Endothelial cell of umbilical vein (primary cell): ENCODE data around the gene STAC2. TPM values are rescaled to one million over a fixed set of nuclear protein-coding genes. Genes with fewer than 3 reads are reported as not detected.

Source experiments
- BruUV-seq: library from RNA; stranded (reverse); fragments of 400-500 nt; replicated peaks from 2 replicates; lab custom pipeline; 2021; lab: Mats Ljungman, UMichigan
- CTCF ChIA-PET: fragments of 300-600, 350-600 bp; sonication (Branson Sonifier 250); formaldehyde crosslinking; loops from one replicate; lab custom pipeline; 2021; ENCODE audit warnings: antibody characterized with exemption, inconsistent platforms; lab: Charles Lee
- POLR2A ChIA-PET: fragments of 300-600, 350-600 bp; sonication (Branson Sonifier 250); formaldehyde crosslinking; loops from one replicate; lab custom pipeline; 2021; ENCODE audit warnings: antibody characterized with exemption, inconsistent platforms; lab: Charles Lee
- DNase-seq: peaks from one replicate; pipeline ENCODE4 v3.0.0-alpha.2; 2011; ENCODE audit warnings: low read depth, low spot score
- FAIRE-seq: peaks from 2 replicates; lab custom pipeline; 2011; peaks lifted over from hg19 to GRCh38; lab: Jason Lieb, UNC
- H2AFZ ChIP-seq: 2 replicates; pipeline ENCODE4 v1.6.0; 2012; ENCODE audit warnings: low read depth, low read length, control low read depth, inconsistent platforms
- H3K27ac ChIP-seq: 2 replicates; pipeline ENCODE4 v1.5.1; 2011; ENCODE audit warnings: low read depth, mild to moderate bottlenecking, control low read depth, low read length, moderate library complexity; ENCODE audit not compliant: insufficient read depth
- H3K27me3 ChIP-seq, 2 experiments: 2 replicates each; pipeline versions ENCODE4 v1.6.0 to v1.6.1; 2011; ENCODE audit warnings: low read length in 2 of 2, mixed read lengths in 1 of 2; ENCODE audit not compliant: control insufficient read depth in 2 of 2, insufficient read depth in 2 of 2
- H3K36me3 ChIP-seq, 2 experiments: 2 replicates in 1 of 2; 3 replicates in 1 of 2; pipeline ENCODE4 v1.5.1; 2011; ENCODE audit warnings: low read length in 2 of 2, mild to moderate bottlenecking in 1 of 2, moderate library complexity in 1 of 2; ENCODE audit not compliant: control insufficient read depth in 2 of 2, insufficient read depth in 2 of 2; ENCODE audit errors: extremely low read depth in 1 of 2
- H3K4me1 ChIP-seq: 3 replicates; pipeline ENCODE4 v1.5.1; 2011; ENCODE audit warnings: mild to moderate bottlenecking, low read length; ENCODE audit not compliant: control insufficient read depth, insufficient read depth; ENCODE audit errors: extremely low read depth
- H3K4me2 ChIP-seq: 2 replicates; pipeline ENCODE4 v1.6.1; 2011; ENCODE audit warnings: low read length, control low read depth, mixed read lengths; ENCODE audit not compliant: insufficient read depth
- H3K4me3 ChIP-seq, 3 experiments: fragments of 200-600 bp in 1 of 3; sonication (generic), shearing (Covaris generic) in 1 of 3; replicated peaks in 1 of 3; 2 replicates each; pipeline ENCODE4 v1.5.1; 2011 to 2016; ENCODE audit warnings: control low read depth in 3 of 3, low read length in 3 of 3, mild to moderate bottlenecking in 2 of 3, inconsistent platforms in 1 of 3, low read depth in 1 of 3, moderate library complexity in 1 of 3; ENCODE audit not compliant: insufficient read depth in 1 of 3
- H3K79me2 ChIP-seq: 2 replicates; pipeline ENCODE4 v1.6.0; 2012; ENCODE audit warnings: low read length, inconsistent platforms; ENCODE audit not compliant: control insufficient read depth, insufficient read depth
- H3K9ac ChIP-seq: replicated peaks from 2 replicates; pipeline ENCODE3; 2011; ENCODE audit warnings: low read length, control low read depth; ENCODE audit not compliant: insufficient read depth; ENCODE audit errors: extremely low read depth
- H3K9me1 ChIP-seq: replicated peaks from 3 replicates; pipeline ENCODE4 v1.6.0; 2011; ENCODE audit warnings: mild to moderate bottlenecking, low read length; ENCODE audit not compliant: control insufficient read depth, insufficient read depth; ENCODE audit errors: extremely low read depth
- H3K9me3 ChIP-seq: replicated peaks from 2 replicates; pipeline ENCODE4 v1.5.1; 2012; ENCODE audit warnings: low read length, inconsistent platforms; ENCODE audit not compliant: control insufficient read depth, insufficient read depth
- H4K20me1 ChIP-seq: replicated peaks from 2 replicates; pipeline ENCODE3; 2011; ENCODE audit warnings: mild to moderate bottlenecking, low read length; ENCODE audit not compliant: control insufficient read depth, insufficient read depth; ENCODE audit errors: extremely low read depth
- EZH2 ChIP-seq: IDR thresholded peaks from 2 replicates; pipeline ENCODE4 v1.6.1; 2012; ENCODE audit warnings: borderline replicate concordance, low read depth, mild to moderate bottlenecking, moderate library complexity, low read length, inconsistent platforms; ENCODE audit not compliant: severe bottlenecking
- FOS ChIP-seq: IDR thresholded peaks from 2 replicates; pipeline ENCODE4 v1.6.1; 2011; ENCODE audit warnings: mild to moderate bottlenecking, low read length, moderate library complexity, borderline replicate concordance; ENCODE audit not compliant: insufficient read depth
- GATA2 ChIP-seq: IDR thresholded peaks from 2 replicates; pipeline ENCODE4 v1.7.0; 2011; ENCODE audit warnings: low read depth, mild to moderate bottlenecking, moderate library complexity, mixed read lengths, low read length; ENCODE audit not compliant: insufficient read length, insufficient read depth
- JUN ChIP-seq: IDR thresholded peaks from 2 replicates; pipeline ENCODE4 v1.6.1; 2011; ENCODE audit warnings: borderline replicate concordance, low read depth; ENCODE audit not compliant: insufficient read length, insufficient read depth
- MYC ChIP-seq: IDR thresholded peaks from one replicate; pipeline ENCODE4 v1.6.1; 2011; ENCODE audit warnings: mild to moderate bottlenecking, low read depth, low read length
- POLR2A ChIP-seq: IDR thresholded peaks from 2 replicates; pipeline ENCODE4 v1.6.1; 2012; ENCODE audit warnings: low read depth, mild to moderate bottlenecking, control low read depth, low read length
- POLR2AphosphoS5 ChIP-seq: IDR thresholded peaks from 2 replicates; pipeline ENCODE4 v1.6.1; 2012; ENCODE audit warnings: low read depth, mild to moderate bottlenecking, control low read depth, low read length, moderate library complexity; ENCODE audit not compliant: insufficient read depth
- dilution Hi-C: fragments of 300-500 bp; cut with MboI; formaldehyde crosslinking; loops from one replicate; pipeline ENCODE4 v1.15.0; 2019; ENCODE audit warnings: low sequenced_read_pairs; ENCODE audit not compliant: extremely low pct_ligation_motif_present
- intact Hi-C: fragments of 100-400 bp; cut with micrococcal nuclease; formaldehyde crosslinking; loops from one replicate; pipeline ENCODE4 v1.10.0; 2022
- polyA plus RNA-seq, 4 experiments: library from polyadenylated mRNA; depleted of rRNA in 3 of 4; stranded (reverse) in 3 of 4; unstranded in 1 of 4; fragments of >200 nt; gene quantifications; 2 replicates each; pipeline versions ENCODE4 v1.2.1 to v1.2.3, GENCODE V29; 2011 to 2012; ENCODE audit warnings: missing spikeins in 1 of 4
- total RNA-seq: library from RNA; stranded (reverse); gene quantifications from 2 replicates; pipeline ENCODE4 v1.2.3, GENCODE V29; 2021
- TF ChIP-seq, protein P1 (sequence below): IDR thresholded peaks from 2 replicates; pipeline ENCODE4 v1.6.1; 2011; ENCODE audit not compliant: insufficient read depth, insufficient read length
- TF ChIP-seq, protein P2 (sequence below), 2 donors: IDR thresholded peaks; 1 replicate in 1 of 2; 2 replicates in 1 of 2; pipeline ENCODE4 v1.5.1; 2011; ENCODE audit warnings: low read length in 2 of 2, mild to moderate bottlenecking in 2 of 2, moderate library complexity in 2 of 2, control low read depth in 1 of 2, inconsistent platforms in 1 of 2, low read depth in 1 of 2; ENCODE audit not compliant: insufficient read depth in 1 of 2; ENCODE audit errors: extremely low read depth in 1 of 2

The STAC2 gene
- total and polyA plus RNA-seq, 2 donors (not counting 3 experiments of a cell fraction or from before 2014, with no cell fraction given): not detected

DNA sequence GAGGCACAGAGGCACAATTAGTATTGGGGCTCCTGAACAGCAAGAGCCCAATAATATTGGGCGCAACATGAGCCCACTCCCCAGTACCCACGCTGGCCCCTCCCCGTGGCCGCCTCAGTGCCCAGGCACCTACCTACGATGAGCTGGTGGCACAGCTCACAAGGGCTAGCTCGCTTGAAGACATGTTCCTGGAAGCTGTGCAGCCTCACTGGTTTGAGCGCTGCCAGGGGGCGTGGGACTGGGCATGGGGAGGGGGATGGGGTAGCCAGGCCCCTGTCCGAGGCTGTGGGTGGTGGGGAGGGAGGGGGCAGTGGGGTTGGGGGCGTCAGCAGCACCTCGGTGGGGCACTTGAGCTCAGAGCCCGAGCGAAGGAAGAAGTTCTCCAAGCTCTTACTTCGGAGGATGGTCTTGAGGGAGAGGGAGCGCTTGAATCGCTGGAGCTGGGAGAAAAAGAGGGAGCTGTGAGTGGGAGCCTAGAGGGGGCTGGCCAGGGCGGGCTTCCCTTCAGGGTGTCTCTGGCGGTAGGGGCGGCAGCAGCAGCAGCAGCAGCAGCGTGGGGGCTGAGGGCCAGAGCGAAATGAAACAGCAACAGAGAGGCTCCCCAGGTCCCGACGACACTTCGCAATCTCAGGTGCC, 7.9 kb downstream of the STAC2 start:
- no TSS peak for BruUV-seq
- Histone ChIP-seq H3K9me1 (no peaks in the 10 kb centered on the region), H3K4me2 (no peak overlapping the region), H3K36me3 (no peaks in the 10 kb centered on the region), H3K27me3 (peaks cover 15 to 19% of the 10 kb centered on the region in 2 experiments), H3K9me3 (no peaks in the 10 kb centered on the region), H2AFZ (no peak overlapping the region), H3K4me1 (no peaks in the 10 kb centered on the region), H4K20me1 (no peaks in the 10 kb centered on the region), H3K9ac (no peak overlapping the region), H3K27ac (no peak overlapping the region), H3K4me3 (no peak overlapping the region), H3K79me2 (no peaks in the 10 kb centered on the region)
- DNase-seq (no peak), FAIRE-seq (no peak)
- no peak for TF ChIP-seq EZH2
- TF ChIP-seq, protein P1, sequence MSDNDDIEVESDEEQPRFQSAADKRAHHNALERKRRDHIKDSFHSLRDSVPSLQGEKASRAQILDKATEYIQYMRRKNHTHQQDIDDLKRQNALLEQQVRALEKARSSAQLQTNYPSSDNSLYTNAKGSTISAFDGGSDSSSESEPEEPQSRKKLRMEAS: no peak
- no peak for TF ChIP-seq POLR2AphosphoS5
- TF ChIP-seq POLR2A: no peak
- no peak for TF ChIP-seq GATA2
- no peak for TF ChIP-seq JUN
- TF ChIP-seq FOS: no peak
- TF ChIP-seq, protein P2, sequence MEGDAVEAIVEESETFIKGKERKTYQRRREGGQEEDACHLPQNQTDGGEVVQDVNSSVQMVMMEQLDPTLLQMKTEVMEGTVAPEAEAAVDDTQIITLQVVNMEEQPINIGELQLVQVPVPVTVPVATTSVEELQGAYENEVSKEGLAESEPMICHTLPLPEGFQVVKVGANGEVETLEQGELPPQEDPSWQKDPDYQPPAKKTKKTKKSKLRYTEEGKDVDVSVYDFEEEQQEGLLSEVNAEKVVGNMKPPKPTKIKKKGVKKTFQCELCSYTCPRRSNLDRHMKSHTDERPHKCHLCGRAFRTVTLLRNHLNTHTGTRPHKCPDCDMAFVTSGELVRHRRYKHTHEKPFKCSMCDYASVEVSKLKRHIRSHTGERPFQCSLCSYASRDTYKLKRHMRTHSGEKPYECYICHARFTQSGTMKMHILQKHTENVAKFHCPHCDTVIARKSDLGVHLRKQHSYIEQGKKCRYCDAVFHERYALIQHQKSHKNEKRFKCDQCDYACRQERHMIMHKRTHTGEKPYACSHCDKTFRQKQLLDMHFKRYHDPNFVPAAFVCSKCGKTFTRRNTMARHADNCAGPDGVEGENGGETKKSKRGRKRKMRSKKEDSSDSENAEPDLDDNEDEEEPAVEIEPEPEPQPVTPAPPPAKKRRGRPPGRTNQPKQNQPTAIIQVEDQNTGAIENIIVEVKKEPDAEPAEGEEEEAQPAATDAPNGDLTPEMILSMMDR (IDR thresholded peaks at IDR 0.05; ENCODE audit: extremely low read depth in 1 of 2, insufficient read depth in 1 of 2, low read depth in 1 of 2, low read length in 2 of 2): no peak
- no peak for TF ChIP-seq MYC
- CTCF ChIA-PET: interaction anchor here (0.6 to 1.6 kb wide), 10 partner anchors 8 to 27 kb away, joined by 3 to 15 read pairs (median 4); partner anchors contain the start of genes RPL19 and STAC2
- intact Hi-C loops (no loop called here), dilution Hi-C loops (no loop called here)
- POLR2A ChIA-PET: interaction anchor here (0.7 kb wide), 1 partner anchor 18 kb away, joined by 3 read pairs; the partner anchor contains the start of gene RPL19
